ENCODE data around the gene COMMD1.
"Not testable (repeated sequence)": the region's sequence is repeated elsewhere in the genome, so short reads cannot be mapped to it uniquely, and the experiment has no call there.

COMMD1 gene

GRCh38 chr2:62076980-62077638 is 171.6 kb downstream of the COMMD1 start:
- FAIRE-seq, result no peak

DNA sequence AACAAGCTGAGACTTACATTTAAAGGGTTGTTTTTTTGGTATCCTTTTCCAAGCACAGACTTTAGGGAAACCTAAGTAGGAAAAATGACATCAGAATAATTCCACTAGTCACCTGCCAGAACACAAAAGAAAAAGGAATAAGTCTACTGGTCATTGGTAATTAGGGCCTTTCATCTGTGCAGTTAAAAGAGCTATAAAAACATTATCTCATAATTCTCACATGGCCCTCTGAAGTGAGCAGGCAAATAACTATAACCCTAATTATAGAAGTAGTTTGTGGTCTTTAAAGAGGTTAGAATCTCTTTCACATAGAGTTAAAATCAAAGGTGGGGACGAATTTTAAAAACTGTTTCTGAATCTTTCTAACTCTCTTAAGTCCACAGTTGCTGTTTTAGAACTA is 179.3 kb downstream of the COMMD1 start:
- FAIRE-seq, result no peak

- FAIRE-seq, result no peak
These were observed 184.2 kb downstream of the COMMD1 start for GRCh38 chr2:62089658-62090057.

DNA sequence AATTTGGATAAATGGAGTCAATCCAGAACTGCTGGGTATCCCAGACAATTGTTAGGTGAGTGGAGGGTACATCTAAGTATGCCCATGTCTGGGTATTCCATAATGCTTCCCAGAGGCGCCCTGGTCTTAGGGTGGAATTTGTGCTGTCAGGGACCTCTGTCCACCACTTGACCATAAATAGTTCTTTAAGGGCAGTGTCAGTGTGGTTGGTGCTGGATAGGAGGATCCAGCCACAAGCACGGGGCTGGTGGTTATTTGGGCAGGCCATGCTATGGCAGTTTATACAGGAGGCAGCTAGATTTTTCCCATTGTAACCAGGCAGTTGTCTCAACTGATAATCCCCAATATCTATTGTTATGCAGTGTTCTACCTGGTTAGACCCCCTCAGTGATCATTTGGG is 186.0 kb downstream of the COMMD1 start:
- no peak for FAIRE-seq

- no peak for FAIRE-seq
These were observed 193.6 kb downstream of the COMMD1 start for GRCh38 chr2:62099050-62099449.

- no peak for FAIRE-seq
These were observed 194.2 kb downstream of the COMMD1 start for GRCh38 chr2:62099523-62100175.

DNA sequence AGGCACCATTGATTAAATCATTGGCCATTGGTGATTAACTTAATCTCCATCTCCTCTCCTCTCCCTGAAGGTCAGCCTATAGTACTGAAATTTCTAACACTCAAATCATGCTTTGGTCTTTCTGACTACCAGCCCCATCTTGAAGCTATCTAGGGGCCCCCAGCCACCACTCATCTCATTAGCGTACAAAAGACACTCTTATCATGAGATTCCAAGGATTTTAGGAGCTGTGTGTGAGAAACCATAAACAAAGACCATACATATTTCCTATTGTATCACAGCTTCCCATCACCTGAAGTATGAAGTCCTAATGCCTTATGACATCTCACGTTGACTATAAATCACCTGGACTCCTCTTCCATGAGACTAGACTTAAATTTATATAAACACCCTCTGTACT is 196.4 kb downstream of the COMMD1 start:
- no peak for FAIRE-seq

- no peak for FAIRE-seq
These were observed 197.0 kb downstream of the COMMD1 start for GRCh38 chr2:62102402-62102920.

- no peak for FAIRE-seq
These were observed 204.1 kb downstream of the COMMD1 start for GRCh38 chr2:62109554-62109953.

- no peak for FAIRE-seq
These were observed 205.0 kb downstream of the COMMD1 start for GRCh38 chr2:62110415-62111025.

DNA sequence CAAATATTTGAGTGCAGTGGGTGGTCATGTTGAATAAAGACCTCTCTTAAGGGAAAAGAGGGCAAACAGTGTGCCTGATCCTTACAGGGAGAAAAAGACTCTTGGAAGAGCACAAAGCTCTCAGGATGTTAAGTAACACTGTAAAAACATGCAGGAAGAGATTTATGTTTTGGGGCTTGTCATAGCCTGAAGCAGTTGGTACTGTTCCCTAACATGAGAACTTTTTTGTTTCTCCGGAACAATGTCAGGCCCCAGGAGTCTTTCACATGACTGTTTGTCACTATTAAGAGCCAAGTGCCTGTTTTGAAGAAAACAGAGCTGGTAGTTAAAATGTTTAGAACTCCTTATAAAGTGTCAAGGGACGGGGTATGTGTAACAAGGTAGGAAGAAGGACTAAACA is 206.7 kb downstream of the COMMD1 start:
- FAIRE-seq, result no peak

GRCh38 chr2:62114564-62114963 is 209.1 kb downstream of the COMMD1 start:
- FAIRE-seq, result no peak

DNA sequence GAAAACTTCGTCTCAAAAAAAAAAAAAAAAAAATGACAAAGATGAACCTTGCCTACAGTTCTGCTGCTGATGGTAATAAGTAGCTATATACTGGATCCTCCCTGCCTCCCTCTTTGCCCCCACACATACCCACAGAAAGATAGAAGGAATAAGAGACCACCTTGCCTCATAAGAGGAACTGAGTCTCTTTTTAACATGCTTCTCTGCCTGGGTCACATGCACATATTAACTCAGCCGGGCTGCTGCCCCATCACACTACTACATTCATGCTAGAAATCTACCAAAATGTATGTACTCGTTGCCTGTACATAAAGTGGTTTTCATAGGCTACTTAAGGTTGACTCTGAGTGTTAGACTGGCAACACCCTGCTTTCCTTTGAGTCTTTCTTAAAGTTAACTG is 211.5 kb downstream of the COMMD1 start:
- FAIRE-seq, result no peak

GRCh38 chr2:62118160-62118559 is 212.7 kb downstream of the COMMD1 start:
- no peak for FAIRE-seq

DNA sequence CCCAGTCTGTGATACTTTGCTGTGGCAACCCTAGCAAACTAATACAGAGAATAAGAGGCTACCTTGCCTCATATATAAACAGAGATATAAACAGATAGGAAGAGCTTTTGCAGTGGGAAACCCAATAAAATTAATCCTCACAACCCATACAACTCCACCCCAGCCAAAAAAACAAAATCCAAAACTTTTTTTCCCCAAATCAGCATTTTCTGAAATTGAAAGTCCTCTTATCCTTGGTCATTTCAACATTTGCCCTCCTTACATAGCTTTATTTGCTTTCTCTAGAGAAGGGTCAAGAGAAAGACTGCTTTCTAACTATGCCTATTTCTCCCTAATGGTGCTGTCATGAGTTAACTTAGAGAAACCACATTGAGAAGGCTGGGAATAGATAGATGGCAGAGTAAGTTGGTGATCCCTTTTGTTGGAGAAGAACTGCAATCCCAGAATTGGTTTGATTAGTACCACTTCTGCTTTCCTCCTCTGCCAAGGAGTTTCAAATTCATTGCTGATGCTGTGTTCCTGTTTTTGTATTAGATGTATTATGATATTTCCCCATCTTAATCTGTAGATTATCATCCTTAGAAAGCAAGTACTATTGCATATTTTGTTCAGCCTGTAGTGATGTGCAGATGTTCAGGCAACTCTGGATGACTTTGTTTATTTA is 214.0 kb downstream of the COMMD1 start:
- FAIRE-seq, result no peak

DNA sequence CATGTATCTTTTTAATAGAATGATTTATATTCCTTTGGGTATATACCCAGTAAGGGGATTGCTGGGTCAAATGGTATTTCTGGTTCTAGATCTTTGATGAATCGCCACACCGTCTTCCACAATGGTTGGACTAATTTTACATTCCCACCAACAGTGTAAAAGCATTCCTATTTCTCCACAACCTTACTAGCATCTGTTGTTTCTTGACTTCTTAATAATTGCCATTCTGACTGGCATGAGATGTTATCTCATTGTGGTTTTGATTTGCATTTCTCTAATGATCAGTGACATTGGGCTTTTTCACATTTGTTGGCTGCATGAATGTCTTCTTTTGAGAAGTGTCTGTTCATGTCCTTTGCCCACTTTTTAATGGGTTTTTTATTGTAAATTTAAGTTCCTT is 220.8 kb downstream of the COMMD1 start:
- not testable (repeated sequence) for FAIRE-seq

- no peak for FAIRE-seq
These were observed 227.9 kb downstream of the COMMD1 start for GRCh38 chr2:62133320-62133823.

DNA sequence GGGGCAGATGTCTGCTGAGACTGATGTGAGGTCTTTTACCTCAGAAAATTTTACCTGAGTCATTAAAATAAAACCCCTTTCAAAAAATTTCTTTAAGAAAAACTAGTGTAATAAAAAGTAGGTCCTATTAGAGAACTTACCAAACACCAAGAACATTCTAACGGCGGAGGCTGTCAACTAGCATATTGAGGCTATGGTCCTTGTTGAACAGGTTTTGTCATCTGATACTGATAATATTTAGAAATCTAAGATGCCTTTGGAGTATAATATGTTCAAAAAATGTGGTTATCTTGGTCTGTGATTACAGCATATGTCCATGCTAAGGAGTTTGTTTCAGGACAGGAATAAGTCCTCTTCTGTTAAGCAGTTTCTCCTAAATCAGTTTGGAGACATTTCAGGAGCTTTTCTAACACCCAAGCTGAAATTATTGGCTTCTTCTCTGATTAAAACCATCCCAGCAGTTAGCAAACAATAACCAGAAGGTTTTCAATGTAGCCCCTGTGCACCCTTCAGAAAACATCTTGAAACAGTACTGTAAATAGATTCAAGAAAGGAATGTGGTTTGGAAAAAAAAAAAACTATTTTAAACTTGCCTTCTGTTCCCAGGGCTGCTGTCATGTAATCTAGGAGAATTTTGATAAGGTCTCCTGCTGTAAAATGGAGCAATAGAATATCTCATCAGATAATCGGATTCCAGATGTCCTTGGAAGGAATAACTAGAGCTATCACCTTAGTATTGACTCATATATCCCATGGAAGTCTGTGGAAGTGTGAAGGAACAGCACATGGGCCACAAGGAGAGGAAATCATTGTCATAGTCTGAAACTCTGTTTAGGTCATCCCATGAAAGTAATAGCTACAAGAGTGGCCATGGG is 231.7 kb downstream of the COMMD1 start:
- peak; percentile 46 for FAIRE-seq

DNA sequence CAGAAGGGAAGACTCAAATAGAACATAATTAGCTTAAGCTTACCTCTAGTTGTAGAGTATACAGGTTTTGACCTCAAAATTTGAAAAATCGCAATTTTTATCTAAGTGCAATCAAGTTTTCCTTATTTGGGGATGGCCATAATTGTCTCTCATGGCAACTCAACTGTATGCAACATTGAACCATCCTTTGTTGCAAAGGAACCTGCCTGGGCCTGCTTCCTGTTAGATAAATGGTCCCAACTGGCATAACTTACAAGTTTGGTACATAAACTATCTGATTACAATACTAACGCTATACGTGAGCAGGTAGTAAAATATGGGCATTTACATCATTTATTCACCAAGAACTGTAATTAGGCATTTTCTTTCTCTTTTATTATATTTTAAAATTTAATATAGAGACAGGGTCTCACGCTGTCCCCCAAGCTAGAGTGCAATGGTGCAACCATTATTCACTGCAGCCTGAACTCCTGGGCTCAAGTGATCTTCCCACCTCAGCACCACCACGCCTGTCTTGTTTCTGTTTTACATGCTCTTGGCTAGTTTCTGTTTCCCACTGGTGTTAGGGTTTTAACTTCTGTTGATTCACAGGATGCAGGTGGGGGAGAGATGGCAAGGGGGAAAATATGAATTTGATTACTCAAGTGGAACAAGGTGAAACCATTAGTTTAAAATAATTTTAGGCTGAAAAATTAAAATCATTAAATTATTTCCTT is 235.1 kb downstream of the COMMD1 start:
- FAIRE-seq, result no peak

GRCh38 chr2:62141142-62141740 is 235.8 kb downstream of the COMMD1 start:
- FAIRE-seq, result no peak

DNA sequence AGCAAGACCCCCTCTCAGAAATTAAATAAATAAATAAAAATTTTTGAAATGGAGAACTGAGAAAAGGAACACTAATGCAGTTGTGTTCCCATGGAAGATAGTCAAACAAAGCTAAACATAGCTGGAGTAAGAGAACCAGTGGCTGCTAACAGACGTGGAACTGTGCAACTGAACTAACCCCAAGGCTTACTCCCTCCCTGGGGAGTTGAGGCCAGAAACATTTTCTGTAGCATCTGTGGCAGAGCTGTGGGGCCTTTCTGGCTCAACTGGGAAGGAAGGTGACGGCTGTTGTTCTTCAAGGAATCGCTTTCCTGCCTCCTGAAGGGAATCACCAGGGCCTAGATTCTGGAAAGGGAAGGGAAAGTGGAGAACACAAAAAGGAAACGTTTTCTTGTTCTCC is 236.6 kb downstream of the COMMD1 start:
- no peak for FAIRE-seq
